Left cardiac atrium (tissue), 4 donors: ENCODE data around the gene ERO1B. TPM values are rescaled to one million over a fixed set of nuclear protein-coding genes. Genes with fewer than 3 reads are reported as not detected.

Source experiments
- ATAC-seq, 2 donors: fragments of 200-7000 bp; cut with Tn5 transposase; one replicate each; pipeline ENCODE4 v1.9.1; 2020; ENCODE audit warnings: mild to moderate bottlenecking in 2 of 2, moderate library complexity in 2 of 2
- DNase-seq: peaks from one replicate; pipeline ENCODE4 v3.0.0-alpha.2; 2020
- intact Hi-C, 2 donors: fragments of 100-400 bp; cut with DNase I; formaldehyde crosslinking; loops; one replicate each; pipeline versions ENCODE4 v1.14.1 to v1.15.1; 2022 to 2023
- total RNA-seq, 2 donors: library from RNA; stranded (reverse); fragmentation: NEBNext Ultra II Directional; extraction: Animal tissue kit (Norgen Biotek cat#: 25700); gene quantifications; one replicate each; pipeline ENCODE4 v1.2.1, GENCODE V29; 2021
- donor health status: DM: no; HTN: yes; CAD: no.
- donor health status: DM: no; HTN: yes; CAD: no; lungs with severe emphysema.
- donor health status: DM: yes; HTN: yes; CAD: no.
- donor health status: Dilated cardiomyopathy.

ERO1B gene
- total RNA-seq, 2 donors from 2014 or later: 4.7 to 5.5 TPM

- ATAC-seq: no peak
- intact Hi-C loops: no loop called here
- no peak for DNase-seq
Measured at GRCh38 chr1:236258114-236258622, 23.6 kb downstream of the ERO1B start.

- intact Hi-C loops: no loop called here
- ATAC-seq (no peak), DNase-seq (no peak)
Measured at GRCh38 chr1:236257216-236257615, 24.5 kb downstream of the ERO1B start.

- no peak for DNase-seq
- ATAC-seq: no peak
- intact Hi-C loops: no loop called here
Measured at GRCh38 chr1:236253918-236254637, 27.7 kb downstream of the ERO1B start.

- ATAC-seq (no peak), DNase-seq (no peak)
- intact Hi-C loops: no loop called here
Measured at GRCh38 chr1:236253119-236253518, 28.6 kb downstream of the ERO1B start.

GRCh38 chr1:236251587-236251986 lies 30.2 kb downstream of the ERO1B start:
- no peak for ATAC-seq
- intact Hi-C loops: no loop called here
- DNase-seq: no peak

GRCh38 chr1:236247286-236247685 lies 34.5 kb downstream of the ERO1B start:
- intact Hi-C loops: no loop called here
- no peak for DNase-seq
- ATAC-seq: no peak

- ATAC-seq: no peak
- intact Hi-C loops: no loop called here
- DNase-seq: no peak
Measured at GRCh38 chr1:236242568-236242967, 39.2 kb downstream of the ERO1B start.

- DNase-seq: no peak
- ATAC-seq: no peak
- intact Hi-C loops: no loop called here
Measured at GRCh38 chr1:236240675-236241074, 41.1 kb downstream of the ERO1B start.

GRCh38 chr1:236239092-236239585 lies 42.6 kb downstream of the ERO1B start:
- intact Hi-C loops: no loop called here
- no peak for DNase-seq
- ATAC-seq: no peak

GRCh38 chr1:236235116-236235515 lies 46.6 kb downstream of the ERO1B start:
- intact Hi-C loops: no loop called here
- DNase-seq (no peak), ATAC-seq (no peak)

GRCh38 chr1:236228411-236228810 lies 53.3 kb downstream of the ERO1B start:
- DNase-seq (no peak), ATAC-seq (no peak)
- intact Hi-C loops: no loop called here

- intact Hi-C loops: no loop called here
- ATAC-seq: no peak
- no peak for DNase-seq
Measured at GRCh38 chr1:236222632-236223031, 59.1 kb downstream of the ERO1B start.

GRCh38 chr1:236220473-236220872 lies 61.3 kb downstream of the ERO1B start:
- DNase-seq (no peak), ATAC-seq (no peak)
- intact Hi-C loops: no loop called here

GRCh38 chr1:236214761-236215160 lies 67.0 kb downstream of the ERO1B start:
- DNase-seq (no peak), ATAC-seq (no peak)
- intact Hi-C loops: no loop called here

- intact Hi-C loops: no loop called here
- ATAC-seq: no peak
- DNase-seq: no peak
Measured at GRCh38 chr1:236213534-236213933, 68.2 kb downstream of the ERO1B start.

GRCh38 chr1:236211815-236212214 lies 69.9 kb downstream of the ERO1B start:
- intact Hi-C loops: no loop called here
- DNase-seq (no peak), ATAC-seq (no peak)

- intact Hi-C loops: no loop called here
- ATAC-seq (no peak), DNase-seq (no peak)
Measured at GRCh38 chr1:236209713-236210112, 72.0 kb downstream of the ERO1B start.

GRCh38 chr1:236209185-236209584 lies 72.6 kb downstream of the ERO1B start:
- intact Hi-C loops: no loop called here
- DNase-seq: no peak
- ATAC-seq: no peak

- ATAC-seq (no peak), DNase-seq (no peak)
- intact Hi-C loops: no loop called here
Measured at GRCh38 chr1:236207569-236207968, 74.2 kb downstream of the ERO1B start.

GRCh38 chr1:236207121-236207520 lies 74.6 kb downstream of the ERO1B start:
- intact Hi-C loops: no loop called here
- ATAC-seq (peak in 1 of 2 donors; percentile 57), DNase-seq (no peak)

- intact Hi-C loops: no loop called here
- no peak for DNase-seq
- ATAC-seq: peak; percentile 50 to 92
Measured at GRCh38 chr1:236206548-236206947, 75.2 kb downstream of the ERO1B start.
